22Rv1 (cell line): Measurements from ENCODE around the gene NETO2.

Experiments used
- ZFX ChIP-seq: fragments of 450-650 bp; IDR thresholded peaks from 2 replicates; pipeline ENCODE4 v1.6.1; 2017; ENCODE audit warnings: antibody characterized with exemption, borderline replicate concordance
- TF ChIP-seq, protein P1 (sequence below): fragments of 450-650 bp; IDR thresholded peaks from 2 replicates; pipeline ENCODE4 v1.5.1; 2017; ENCODE audit warnings: mild to moderate bottlenecking

DNA sequence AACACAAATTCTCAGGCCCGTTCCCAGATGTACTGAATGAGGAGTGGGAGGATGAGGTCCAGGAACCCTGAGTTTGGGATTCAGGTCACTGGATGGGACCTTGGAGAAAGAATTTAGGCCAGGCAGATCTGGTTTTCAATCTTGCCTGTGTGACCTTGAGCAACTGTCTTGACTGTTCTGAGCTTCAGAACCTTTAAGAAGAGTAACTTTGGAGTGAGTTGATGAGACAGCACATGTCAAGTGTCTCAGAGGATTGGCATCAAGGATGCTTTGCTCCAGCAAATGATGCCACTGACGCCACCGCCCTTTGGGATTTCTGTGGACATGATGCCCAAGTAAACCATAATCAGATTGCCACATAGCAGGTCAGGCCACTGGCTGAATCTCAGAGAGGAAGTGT lies 114.0 kb downstream of the NETO2 start:
- TF ChIP-seq, protein P1, sequence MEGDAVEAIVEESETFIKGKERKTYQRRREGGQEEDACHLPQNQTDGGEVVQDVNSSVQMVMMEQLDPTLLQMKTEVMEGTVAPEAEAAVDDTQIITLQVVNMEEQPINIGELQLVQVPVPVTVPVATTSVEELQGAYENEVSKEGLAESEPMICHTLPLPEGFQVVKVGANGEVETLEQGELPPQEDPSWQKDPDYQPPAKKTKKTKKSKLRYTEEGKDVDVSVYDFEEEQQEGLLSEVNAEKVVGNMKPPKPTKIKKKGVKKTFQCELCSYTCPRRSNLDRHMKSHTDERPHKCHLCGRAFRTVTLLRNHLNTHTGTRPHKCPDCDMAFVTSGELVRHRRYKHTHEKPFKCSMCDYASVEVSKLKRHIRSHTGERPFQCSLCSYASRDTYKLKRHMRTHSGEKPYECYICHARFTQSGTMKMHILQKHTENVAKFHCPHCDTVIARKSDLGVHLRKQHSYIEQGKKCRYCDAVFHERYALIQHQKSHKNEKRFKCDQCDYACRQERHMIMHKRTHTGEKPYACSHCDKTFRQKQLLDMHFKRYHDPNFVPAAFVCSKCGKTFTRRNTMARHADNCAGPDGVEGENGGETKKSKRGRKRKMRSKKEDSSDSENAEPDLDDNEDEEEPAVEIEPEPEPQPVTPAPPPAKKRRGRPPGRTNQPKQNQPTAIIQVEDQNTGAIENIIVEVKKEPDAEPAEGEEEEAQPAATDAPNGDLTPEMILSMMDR: no peak
- TF ChIP-seq ZFX: no peak
